Epidermal melanocyte (primary cell): Measurements from ENCODE around the gene UPF2.

Source experiments
- DNase-seq: peaks from one replicate; pipeline ENCODE4 v3.0.0; 2011; ENCODE audit warnings: low spot score; ENCODE audit not compliant: insufficient read length

UPF2 gene

DNA sequence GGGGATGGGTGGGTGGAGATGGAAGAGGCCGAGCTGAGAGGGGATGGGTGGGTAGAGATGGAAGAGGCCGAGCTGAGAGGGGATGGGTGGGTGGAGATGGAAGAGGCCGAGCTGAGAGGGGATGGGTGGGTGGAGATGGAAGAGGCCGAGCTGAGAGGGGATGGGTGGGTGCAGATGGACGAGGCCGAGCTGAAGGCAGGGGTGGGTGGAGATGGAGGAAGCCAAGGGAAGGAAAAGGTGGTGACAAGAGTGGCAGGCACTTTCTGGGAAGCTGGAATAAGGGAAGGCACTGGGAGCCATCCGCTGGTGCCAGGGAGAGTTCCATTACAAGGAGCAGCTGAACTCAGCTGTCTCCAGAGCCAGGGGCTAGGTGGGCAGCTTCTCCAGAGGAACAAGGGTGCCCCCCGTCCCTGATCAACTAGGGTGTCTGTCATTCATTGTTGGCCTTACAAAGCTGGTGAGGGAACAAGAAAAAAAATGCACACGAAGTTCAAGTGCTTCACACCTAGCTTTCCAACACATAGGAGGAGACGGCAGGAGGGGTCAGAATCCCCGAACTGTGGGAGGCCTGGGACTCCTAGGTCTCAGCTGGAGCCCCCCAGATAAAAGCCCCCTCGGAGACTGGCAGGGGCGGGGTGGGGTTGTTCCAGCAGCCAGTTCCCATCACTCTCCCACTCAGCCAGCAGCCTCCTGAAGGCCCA is 157.0 kb downstream of the UPF2 start:
- DNase-seq = no peak

- DNase-seq = no peak
Observed at GRCh38 chr10:11884706-11885423, 157.7 kb downstream of the UPF2 start.

DNA sequence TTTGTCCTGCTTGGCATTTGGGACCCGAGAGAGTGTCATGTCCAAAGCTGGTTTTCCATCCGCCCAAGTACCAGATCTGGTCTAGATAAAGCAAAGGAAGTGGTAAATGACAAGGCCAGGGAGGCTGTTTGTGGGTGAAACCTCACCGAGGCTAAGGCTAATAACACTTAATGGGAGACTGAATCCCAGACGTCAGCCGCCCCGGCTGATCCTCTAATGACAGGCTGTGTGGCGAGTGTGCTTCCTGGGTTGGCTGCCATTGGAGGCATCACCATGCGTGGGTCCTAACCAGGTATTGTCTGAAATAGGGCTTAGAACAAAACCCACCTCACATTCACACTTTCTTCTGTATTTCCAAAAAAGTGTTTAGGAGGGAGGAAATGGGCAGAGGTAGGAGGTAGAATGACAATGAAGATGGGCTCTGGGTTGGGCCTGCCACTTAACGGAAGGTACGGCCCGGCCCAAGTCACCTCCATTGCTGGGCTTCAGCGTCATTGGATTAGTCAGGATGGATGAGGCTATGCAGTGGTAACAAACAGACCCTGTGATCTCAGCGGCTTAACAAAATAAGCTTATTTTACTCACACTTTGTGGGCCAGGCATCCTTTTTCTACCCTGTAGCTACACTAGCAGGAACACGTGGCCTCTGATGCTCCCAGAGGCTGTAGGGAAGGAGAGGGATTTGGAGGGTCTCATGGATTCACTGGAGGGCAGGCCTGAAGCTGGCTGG is 159.8 kb downstream of the UPF2 start:
- no peak for DNase-seq

- no peak for DNase-seq
Observed at GRCh38 chr10:11881477-11882417, 160.9 kb downstream of the UPF2 start.

GRCh38 chr10:11881030-11881476 is 161.6 kb downstream of the UPF2 start:
- no peak for DNase-seq

GRCh38 chr10:11880151-11881029 is 162.2 kb downstream of the UPF2 start:
- no peak for DNase-seq

DNA sequence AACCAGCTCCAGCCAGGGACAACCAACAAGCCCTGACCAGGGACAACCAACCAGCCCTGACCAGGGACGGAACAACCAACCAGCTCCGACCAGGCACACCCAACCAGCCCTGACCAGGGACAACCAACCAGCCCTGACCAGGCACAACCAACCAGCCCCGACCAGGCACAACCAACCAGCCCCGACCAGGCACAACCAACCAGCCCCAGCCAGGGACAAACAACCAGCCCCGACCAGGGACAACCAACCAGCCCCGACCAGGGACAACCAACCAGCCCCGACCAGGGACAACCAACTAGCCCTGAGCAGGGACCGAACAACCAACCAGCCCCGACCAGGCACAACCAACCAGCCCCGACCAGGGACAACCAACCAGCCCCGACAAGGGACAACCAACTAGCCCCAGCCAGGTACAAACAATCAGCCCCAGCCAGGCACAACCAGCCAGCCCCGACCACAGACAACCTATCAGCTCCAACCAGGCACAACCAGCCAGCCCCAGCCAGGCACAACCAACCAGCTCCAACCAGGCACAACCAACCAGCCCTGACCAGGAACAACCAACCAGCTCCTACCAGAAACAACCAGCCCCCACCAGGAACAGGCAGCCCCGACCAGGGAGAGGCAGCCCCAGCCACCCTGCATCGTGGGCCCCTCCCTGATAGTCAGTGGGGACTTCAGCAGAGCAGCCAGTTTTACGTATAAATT is 163.1 kb downstream of the UPF2 start:
- no peak for DNase-seq

DNA sequence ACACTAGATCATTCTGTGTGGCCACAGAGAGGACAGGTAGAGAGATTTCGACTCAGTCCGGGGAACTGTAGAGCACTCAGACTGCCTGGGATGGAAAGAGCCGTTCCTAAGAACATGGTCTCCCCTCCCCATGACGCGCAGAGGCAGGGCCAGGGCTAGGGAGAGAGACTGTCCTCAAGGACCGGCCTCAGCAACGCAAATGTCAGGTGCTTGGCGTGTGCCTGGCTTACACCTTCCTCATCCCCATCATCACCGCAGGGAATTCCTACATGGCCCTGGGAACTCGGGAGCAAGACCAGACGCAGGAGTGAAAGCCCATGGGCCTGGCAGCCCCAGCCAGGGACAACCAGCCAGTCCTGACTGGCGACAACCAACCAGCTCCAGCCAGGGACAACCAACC is 163.8 kb downstream of the UPF2 start:
- no peak for DNase-seq

DNA sequence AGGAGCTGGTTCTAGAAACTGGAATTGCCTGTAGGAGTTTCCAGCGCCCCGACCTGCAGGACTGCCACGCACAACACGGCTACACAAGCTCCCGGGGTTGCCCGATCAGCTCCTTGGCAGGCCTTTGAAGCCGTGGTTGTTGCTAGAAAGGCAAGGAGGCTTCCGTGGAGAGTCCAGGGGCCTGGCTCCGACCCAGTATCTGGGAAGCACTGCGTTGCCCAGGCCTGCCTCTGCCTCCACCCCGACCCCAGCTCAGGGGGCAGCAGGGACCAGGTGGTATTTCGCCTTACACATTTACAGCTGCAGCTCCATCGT is 165.1 kb downstream of the UPF2 start:
- DNase-seq = no peak

DNA sequence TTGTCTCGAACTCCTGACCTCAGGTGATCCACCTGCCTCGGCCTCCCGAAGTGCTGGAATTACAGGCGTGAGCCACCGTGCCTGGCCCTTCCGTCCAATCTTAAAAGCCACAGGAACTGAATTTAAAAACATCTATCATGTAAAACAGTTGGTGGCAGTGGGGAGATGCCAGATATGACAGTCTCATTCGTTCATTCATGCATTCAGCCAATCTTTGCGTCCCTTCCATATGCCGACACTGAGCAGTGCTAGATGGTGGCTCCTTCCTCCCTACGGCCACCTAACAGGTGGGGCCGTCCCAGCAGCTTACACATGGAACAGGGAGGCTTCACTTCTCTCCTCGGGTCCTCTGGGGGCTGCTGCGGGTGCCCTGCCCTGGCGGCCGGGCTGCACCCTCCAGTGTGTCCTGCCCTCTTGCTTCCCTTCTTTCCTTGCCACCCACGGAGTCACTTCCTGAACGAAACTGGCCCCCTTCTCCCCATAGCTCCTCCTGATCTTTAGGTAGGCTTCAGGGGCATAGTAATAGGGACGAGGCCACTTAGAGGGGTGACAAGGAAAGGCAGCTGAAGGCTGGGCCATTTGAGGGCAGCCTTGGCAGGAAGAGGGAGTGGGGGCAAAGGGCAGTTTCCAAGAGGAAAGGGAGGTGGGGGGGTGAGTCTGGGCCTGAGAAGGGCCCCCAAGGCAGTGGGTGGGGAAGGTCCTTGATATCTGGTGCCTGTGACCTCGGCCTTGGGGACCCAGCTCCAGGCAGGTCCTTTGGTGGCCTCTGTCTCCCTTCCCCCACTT is 165.6 kb downstream of the UPF2 start:
- no peak for DNase-seq

DNA sequence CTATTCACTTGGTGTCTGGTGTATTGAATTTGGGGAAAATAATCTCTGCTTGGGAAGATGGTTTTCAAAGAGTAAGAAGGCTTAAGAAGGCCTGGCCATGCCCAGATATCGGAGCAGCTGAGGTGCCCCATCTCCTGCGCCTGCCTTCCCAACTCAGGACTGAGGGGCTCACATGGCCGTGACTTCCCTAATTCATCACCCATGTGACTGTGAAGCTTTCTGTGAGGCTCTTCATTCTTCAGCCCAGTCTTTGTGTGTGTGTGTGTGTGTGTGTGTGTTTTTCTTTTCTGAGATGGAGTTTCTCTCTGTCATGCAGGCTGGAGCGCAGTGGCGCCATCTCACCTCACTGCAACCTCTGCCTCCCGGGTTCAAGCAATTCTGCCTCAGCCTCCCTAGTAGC is 166.3 kb downstream of the UPF2 start:
- DNase-seq = no peak

GRCh38 chr10:11875494-11876281 is 166.9 kb downstream of the UPF2 start:
- DNase-seq = peak; percentile 80

DNA sequence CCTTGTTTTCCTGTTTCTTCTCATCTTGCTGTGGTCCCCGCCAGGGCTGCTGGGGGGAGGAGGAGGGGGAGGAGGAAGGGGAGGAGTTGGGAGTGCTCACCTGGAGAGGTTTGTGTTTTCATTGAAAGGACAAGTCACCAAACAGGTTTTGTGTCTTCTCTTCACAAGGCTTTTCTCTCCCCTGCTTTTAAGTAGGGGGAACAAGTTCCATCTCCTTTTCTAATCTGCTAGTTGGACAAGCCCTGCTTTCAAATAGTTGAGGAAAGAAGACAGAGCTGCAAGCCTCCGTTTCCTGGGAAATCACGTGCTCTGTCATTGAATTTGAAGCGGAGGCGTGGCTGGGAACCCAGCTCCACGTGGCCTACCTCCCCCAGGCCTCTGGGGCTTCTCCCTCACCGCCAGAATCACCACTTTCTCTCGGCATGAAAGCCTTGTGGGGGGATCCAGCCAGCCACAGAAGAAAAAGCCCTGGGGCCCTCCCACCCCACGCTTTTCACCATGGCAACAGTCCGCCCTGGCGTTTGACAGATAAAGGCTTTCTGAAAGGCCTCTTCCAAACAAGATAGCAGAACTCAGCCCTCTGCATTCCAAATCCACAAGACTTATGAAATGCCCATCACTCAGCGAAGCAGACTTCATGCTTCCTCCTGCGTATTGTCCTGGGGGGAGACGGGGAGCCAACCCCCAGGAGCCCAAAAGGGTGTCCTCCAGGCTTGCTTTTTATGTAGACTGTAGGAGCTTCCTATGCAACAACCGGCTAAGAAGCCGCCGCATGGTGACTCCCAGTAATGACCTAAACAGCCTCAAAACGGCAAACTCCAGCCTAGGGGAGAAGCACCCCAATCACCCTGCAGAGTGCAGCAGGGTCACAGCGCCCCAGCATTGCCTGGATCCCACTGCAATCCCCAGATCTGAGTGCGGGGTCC is 167.8 kb downstream of the UPF2 start:
- peak; percentile 93 for DNase-seq

- no peak for DNase-seq
Observed at GRCh38 chr10:11871466-11871865, 171.1 kb downstream of the UPF2 start.

DNA sequence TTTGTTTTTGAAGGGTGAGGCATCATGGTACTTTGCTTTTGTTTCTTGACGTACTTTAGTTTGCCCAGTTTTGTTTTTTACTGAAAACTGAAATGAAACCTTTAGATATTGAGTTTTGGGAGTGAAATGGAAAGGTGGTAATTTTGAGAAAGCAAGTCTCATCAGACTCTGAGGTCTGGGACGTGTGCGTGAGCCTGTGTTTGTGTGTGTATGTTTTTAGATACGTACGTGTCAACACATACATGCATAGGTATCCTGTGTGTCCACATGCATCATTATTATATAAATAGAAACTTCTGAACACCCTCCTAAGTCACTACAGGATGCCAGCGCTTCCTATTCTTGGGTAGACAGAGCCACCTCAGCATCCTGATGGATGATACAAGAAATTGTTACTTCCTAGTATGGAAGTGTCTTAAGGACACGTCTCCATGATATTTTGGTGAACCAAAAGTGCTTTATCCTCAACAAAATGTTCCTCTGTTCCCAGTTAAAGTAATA is 171.7 kb downstream of the UPF2 start:
- DNase-seq = no peak

GRCh38 chr10:11870461-11870780 is 172.2 kb downstream of the UPF2 start:
- DNase-seq = no peak
